Hepatocyte (in vitro differentiated cells): Measurements from ENCODE around the gene PMF1. TPM values are rescaled to one million over a fixed set of nuclear protein-coding genes. Genes with fewer than 3 reads are reported as not detected.

Experiments
- DNase-seq: peaks from one replicate; pipeline ENCODE4 v3.0.0-alpha.2; 2016; ENCODE audit warnings: low spot score
- H2AFZ ChIP-seq: fragments of 200-600 bp; sonication (generic); 2 replicates; pipeline ENCODE4 v1.6.0; 2016; ENCODE audit warnings: antibody characterized with exemption, mild to moderate bottlenecking
- H3K27ac ChIP-seq: fragments of 200-600 bp; sonication (generic); 2 replicates; pipeline ENCODE4 v1.5.1; 2016; ENCODE audit warnings: mild to moderate bottlenecking
- H3K27me3 ChIP-seq: fragments of 200-600 bp; sonication (generic); 2 replicates; pipeline ENCODE4 v1.6.1; 2016
- H3K36me3 ChIP-seq: fragments of 200-600 bp; sonication (generic); replicated peaks from 2 replicates; pipeline ENCODE4 v1.5.1; 2016; ENCODE audit warnings: low read depth; ENCODE audit not compliant: insufficient read depth
- H3K4me1 ChIP-seq: fragments of 200-600 bp; sonication (generic); 2 replicates; pipeline ENCODE4 v1.5.1; 2016; ENCODE audit warnings: mild to moderate bottlenecking, moderate library complexity; ENCODE audit not compliant: insufficient read depth
- H3K4me2 ChIP-seq: fragments of 200-600 bp; sonication (generic); 2 replicates; pipeline ENCODE4 v1.6.0; 2016
- H3K4me3 ChIP-seq: fragments of 200-600 bp; sonication (generic); 2 replicates; pipeline ENCODE4 v1.5.1; 2016; ENCODE audit warnings: mild to moderate bottlenecking
- H3K79me2 ChIP-seq: fragments of 200-600 bp; sonication (generic); 2 replicates; pipeline ENCODE4 v1.6.0; 2017; ENCODE audit warnings: mild to moderate bottlenecking
- H3K9me2 ChIP-seq: fragments of 200-600 bp; sonication (generic); replicated peaks from 2 replicates; pipeline ENCODE4 v1.6.0; 2017; ENCODE audit warnings: mild to moderate bottlenecking; ENCODE audit not compliant: insufficient read depth
- H3K9me3 ChIP-seq: fragments of 200-600 bp; sonication (generic); 2 replicates; pipeline ENCODE4 v1.5.1; 2016; ENCODE audit warnings: low read depth, mild to moderate bottlenecking
- H4K20me1 ChIP-seq: fragments of 200-600 bp; sonication (generic); 2 replicates; pipeline ENCODE4 v1.6.0; 2016; ENCODE audit warnings: mild to moderate bottlenecking; ENCODE audit not compliant: insufficient read depth, poor library complexity, severe bottlenecking
- EZH2 ChIP-seq: fragments of 200-600 bp; sonication (generic); IDR thresholded peaks from 2 replicates; pipeline ENCODE4 v1.6.1; 2016; ENCODE audit warnings: antibody characterized with exemption, mild to moderate bottlenecking, borderline replicate concordance
- EZH2phosphoT487 ChIP-seq: fragments of 200-600 bp; sonication (generic); IDR thresholded peaks from one replicate; pipeline ENCODE4 v1.6.1; 2018; ENCODE audit warnings: antibody characterized with exemption, mild to moderate bottlenecking, low read depth, moderate library complexity; ENCODE audit not compliant: unreplicated experiment, severe bottlenecking
- WGBS: methylation state at CpG from one replicate; pipeline ENCODE4 v1.1.6; 2016; ENCODE audit warnings: low lambda C conversion rate; ENCODE audit errors: missing lambda C conversion rate; 5-methylcytosine and 5-hydroxymethylcytosine counted together
- polyA plus RNA-seq: library from polyadenylated mRNA; unstranded; fragments of >200 nt; fragmentation: Nextera tagmentation; extraction: Ambion mirVana; gene quantifications from 2 replicates; pipeline ENCODE4 v1.2.1, GENCODE V29; 2016
- total RNA-seq: library from RNA; depleted of rRNA; stranded (reverse); fragments of >200 nt; gene quantifications from 2 replicates; pipeline ENCODE4 v1.2.3, GENCODE V29; 2014
- TF ChIP-seq, protein P1 (sequence below): fragments of 200-600 bp; sonication (generic); IDR thresholded peaks from 2 replicates; pipeline ENCODE4 v1.5.1; 2016; ENCODE audit warnings: antibody characterized with exemption, mild to moderate bottlenecking; ENCODE audit not compliant: poor library complexity

PMF1 gene
- total and polyA plus RNA-seq, 2 experiments from 2014 or later: 60.7 to 77.1 TPM

DNA sequence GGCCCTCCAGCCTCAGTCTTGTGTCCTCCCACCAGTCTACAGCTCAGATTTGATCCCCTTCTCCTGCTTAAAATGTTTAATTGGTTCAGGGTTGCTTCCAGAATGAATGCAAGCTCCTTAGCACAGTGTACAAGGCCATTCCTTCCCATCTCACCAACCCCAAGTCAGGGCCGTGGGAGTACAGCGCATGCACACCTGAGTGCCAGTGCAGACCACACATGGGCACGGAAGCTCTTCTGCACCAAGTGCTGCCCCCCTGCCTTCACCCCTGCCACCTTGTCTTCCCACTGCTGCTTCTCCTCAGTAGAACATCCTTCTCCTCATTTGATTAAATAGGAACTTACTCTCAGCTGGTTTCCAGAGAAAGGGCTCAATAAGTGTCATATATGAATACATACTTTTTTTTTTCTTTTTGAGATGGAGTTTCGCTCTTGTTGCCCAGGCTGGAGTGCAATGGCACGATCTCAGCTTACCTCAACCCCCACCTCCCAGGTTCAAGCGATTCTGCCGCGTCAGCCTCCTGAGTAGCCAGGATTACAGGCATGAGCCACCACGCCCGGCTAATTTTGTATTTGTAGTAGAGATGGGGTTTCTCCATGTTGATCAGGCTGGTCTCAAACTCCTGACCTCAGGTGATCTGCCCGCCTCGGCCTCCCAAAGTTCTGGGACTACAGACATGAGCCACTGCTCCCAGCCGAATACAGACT is 9.3 kb downstream of the PMF1 start:
- no peak overlapping the region for H3K4me2 ChIP-seq
- H4K20me1 ChIP-seq: no peaks in the 10 kb centered on the region
- WGBS: 96% methylated on average over 13 of the region's 13 CpGs
- peaks cover 35% of the 10 kb centered on the region for H3K79me2 ChIP-seq
- H3K4me3 ChIP-seq: no peak overlapping the region
- no peaks in the 10 kb centered on the region for H3K4me1 ChIP-seq
- H3K27me3 ChIP-seq: no peaks in the 10 kb centered on the region
- H3K27ac ChIP-seq: no peak overlapping the region
- TF ChIP-seq EZH2phosphoT487 (no peak), EZH2 (no peak)
- TF ChIP-seq, protein P1, sequence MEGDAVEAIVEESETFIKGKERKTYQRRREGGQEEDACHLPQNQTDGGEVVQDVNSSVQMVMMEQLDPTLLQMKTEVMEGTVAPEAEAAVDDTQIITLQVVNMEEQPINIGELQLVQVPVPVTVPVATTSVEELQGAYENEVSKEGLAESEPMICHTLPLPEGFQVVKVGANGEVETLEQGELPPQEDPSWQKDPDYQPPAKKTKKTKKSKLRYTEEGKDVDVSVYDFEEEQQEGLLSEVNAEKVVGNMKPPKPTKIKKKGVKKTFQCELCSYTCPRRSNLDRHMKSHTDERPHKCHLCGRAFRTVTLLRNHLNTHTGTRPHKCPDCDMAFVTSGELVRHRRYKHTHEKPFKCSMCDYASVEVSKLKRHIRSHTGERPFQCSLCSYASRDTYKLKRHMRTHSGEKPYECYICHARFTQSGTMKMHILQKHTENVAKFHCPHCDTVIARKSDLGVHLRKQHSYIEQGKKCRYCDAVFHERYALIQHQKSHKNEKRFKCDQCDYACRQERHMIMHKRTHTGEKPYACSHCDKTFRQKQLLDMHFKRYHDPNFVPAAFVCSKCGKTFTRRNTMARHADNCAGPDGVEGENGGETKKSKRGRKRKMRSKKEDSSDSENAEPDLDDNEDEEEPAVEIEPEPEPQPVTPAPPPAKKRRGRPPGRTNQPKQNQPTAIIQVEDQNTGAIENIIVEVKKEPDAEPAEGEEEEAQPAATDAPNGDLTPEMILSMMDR: no peak
- no peaks in the 10 kb centered on the region for H3K36me3 ChIP-seq
- no peaks in the 10 kb centered on the region for H3K9me2 ChIP-seq
- no peak overlapping the region for H2AFZ ChIP-seq
- H3K9me3 ChIP-seq: no peaks in the 10 kb centered on the region
- DNase-seq: no peak

DNA sequence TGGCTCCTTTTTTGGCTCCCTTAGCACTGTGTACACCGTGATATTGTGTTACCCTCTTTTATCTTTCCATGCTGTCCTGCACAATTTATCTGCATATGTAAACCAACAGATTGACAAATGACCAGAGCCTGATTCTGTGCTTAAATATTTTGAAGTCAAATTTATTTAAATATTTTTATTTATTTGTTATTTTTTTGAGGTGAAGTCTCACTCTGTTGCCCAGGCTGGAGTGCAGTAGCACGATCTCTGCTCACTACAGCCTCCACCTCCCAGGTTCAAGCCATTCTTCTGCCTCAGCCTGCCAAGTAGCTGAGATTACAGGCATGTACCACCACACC is 12.8 kb downstream of the PMF1 start:
- Histone ChIP-seq H3K27me3 (no peaks in the 10 kb centered on the region), H3K4me2 (no peak overlapping the region), H4K20me1 (no peaks in the 10 kb centered on the region), H3K36me3 (no peaks in the 10 kb centered on the region), H2AFZ (no peak overlapping the region), H3K9me3 (no peaks in the 10 kb centered on the region), H3K9me2 (no peaks in the 10 kb centered on the region), H3K27ac (no peak overlapping the region), H3K79me2 (peaks cover 3% of the 10 kb centered on the region), H3K4me3 (no peak overlapping the region), H3K4me1 (no peaks in the 10 kb centered on the region)
- TF ChIP-seq, protein P1: no peak
- TF ChIP-seq EZH2: no peak
- TF ChIP-seq EZH2phosphoT487: no peak
- no peak for DNase-seq
- 22% methylated on average over 2 of the region's 2 CpGs for WGBS

DNA sequence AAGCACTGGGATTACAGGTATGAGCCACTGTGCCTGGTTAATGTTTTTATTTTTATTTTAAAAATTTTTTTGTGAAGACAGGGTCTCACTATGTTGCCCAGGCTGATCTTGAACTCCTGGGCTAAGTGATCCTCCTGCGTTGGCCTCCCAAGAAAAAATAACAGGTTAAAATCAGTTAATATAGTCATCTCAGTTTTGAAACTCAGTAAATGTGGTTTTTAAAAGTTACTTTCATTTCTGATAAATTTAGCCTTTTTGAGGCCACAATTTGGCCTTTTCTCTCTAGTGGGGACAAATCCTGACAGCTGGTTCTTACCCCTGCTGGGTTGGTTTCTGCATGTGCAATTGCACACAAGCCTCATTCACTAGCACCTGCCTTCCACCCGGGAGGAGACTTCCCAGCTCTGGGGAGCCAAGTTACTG is 13.3 kb downstream of the PMF1 start:
- no peaks in the 10 kb centered on the region for H3K9me3 ChIP-seq
- no peak for DNase-seq
- WGBS: 94% methylated on average over 2 of the region's 2 CpGs
- H3K4me1 ChIP-seq: no peaks in the 10 kb centered on the region
- no peaks in the 10 kb centered on the region for H4K20me1 ChIP-seq
- no peak overlapping the region for H2AFZ ChIP-seq
- no peaks in the 10 kb centered on the region for H3K27me3 ChIP-seq
- TF ChIP-seq, protein P1: no peak
- TF ChIP-seq EZH2 (no peak), EZH2phosphoT487 (no peak)
- H3K36me3 ChIP-seq: no peaks in the 10 kb centered on the region
- H3K27ac ChIP-seq: no peak overlapping the region
- peaks cover 3% of the 10 kb centered on the region for H3K79me2 ChIP-seq
- H3K9me2 ChIP-seq: no peaks in the 10 kb centered on the region
- H3K4me3 ChIP-seq: no peak overlapping the region
- no peak overlapping the region for H3K4me2 ChIP-seq
